Chondrocyte (in vitro differentiated cells): Measurements from ENCODE around the gene C7. TPM values are rescaled to one million over a fixed set of nuclear protein-coding genes. Genes with fewer than 3 reads are reported as not detected.

Experiments used
- DNase-seq: peaks from one replicate; pipeline ENCODE4 v3.0.0; 2021; ENCODE audit warnings: mixed read lengths, low spot score
- H3K27ac Mint-ChIP-seq: one replicate; pipeline ENCODE4 v1.8.0; 2021; ENCODE audit warnings: mild to moderate bottlenecking, moderate library complexity, mixed read lengths; ENCODE audit not compliant: unreplicated experiment
- H3K27me3 Mint-ChIP-seq: 2 replicates; pipeline ENCODE4 v1.8.0; 2021; ENCODE audit warnings: low read depth, mixed read lengths
- H3K36me3 Mint-ChIP-seq: 2 replicates; pipeline ENCODE4 v1.8.0; 2021; ENCODE audit warnings: low read depth, mixed read lengths
- H3K4me1 Mint-ChIP-seq: 2 replicates; pipeline ENCODE4 v1.8.0; 2021; ENCODE audit warnings: low read depth, mild to moderate bottlenecking, mixed read lengths
- H3K4me3 Mint-ChIP-seq: one replicate; pipeline ENCODE4 v1.8.0; 2021; ENCODE audit warnings: mild to moderate bottlenecking, moderate library complexity, mixed read lengths; ENCODE audit not compliant: unreplicated experiment
- H3K9me3 Mint-ChIP-seq: 2 replicates; pipeline ENCODE4 v1.8.0; 2021; ENCODE audit warnings: low read depth, mixed read lengths
- CTCF ChIP-seq: fragments of 200-600 bp; sonication (generic); IDR thresholded peaks from 2 replicates; pipeline ENCODE4 v1.5.0; 2021; ENCODE audit warnings: antibody characterized with exemption, mild to moderate bottlenecking, moderate library complexity
- total RNA-seq: library from RNA; stranded (reverse); gene quantifications from 3 replicates; pipeline ENCODE4 v1.2.1, GENCODE V29; 2021

Gene C7
- total RNA-seq, 1 donor from 2014 or later = not detected

- Mint-ChIP-seq H3K4me1 (no peaks in the 10 kb centered on the region), H3K9me3 (no peaks in the 10 kb centered on the region), H3K36me3 (no peaks in the 10 kb centered on the region), H3K4me3 (no peak overlapping the region), H3K27ac (no peak overlapping the region), H3K27me3 (peaks cover 16% of the 10 kb centered on the region)
- no peak for TF ChIP-seq CTCF
- no peak for DNase-seq
Measured at GRCh38 chr5:40937075-40937474, 27.8 kb downstream of the C7 start.

GRCh38 chr5:40939753-40940152, 30.5 kb downstream of the C7 start:
- peaks cover 10% of the 10 kb centered on the region for H3K27me3 Mint-ChIP-seq
- H3K36me3 Mint-ChIP-seq = no peaks in the 10 kb centered on the region
- TF ChIP-seq CTCF = no peak
- no peaks in the 10 kb centered on the region for H3K4me1 Mint-ChIP-seq
- no peak overlapping the region for H3K27ac Mint-ChIP-seq
- H3K4me3 Mint-ChIP-seq = no peak overlapping the region
- no peaks in the 10 kb centered on the region for H3K9me3 Mint-ChIP-seq
- DNase-seq = no peak

- no peak overlapping the region for H3K27ac Mint-ChIP-seq
- no peak overlapping the region for H3K4me3 Mint-ChIP-seq
- peaks cover 8% of the 10 kb centered on the region for H3K27me3 Mint-ChIP-seq
- H3K4me1 Mint-ChIP-seq = no peaks in the 10 kb centered on the region
- no peak for TF ChIP-seq CTCF
- no peaks in the 10 kb centered on the region for H3K36me3 Mint-ChIP-seq
- H3K9me3 Mint-ChIP-seq = no peaks in the 10 kb centered on the region
- DNase-seq = no peak
Measured at GRCh38 chr5:40945111-40945510, 35.8 kb downstream of the C7 start.

GRCh38 chr5:40955313-40955712, 46.0 kb downstream of the C7 start:
- no peak for DNase-seq
- no peaks in the 10 kb centered on the region for H3K36me3 Mint-ChIP-seq
- no peak for TF ChIP-seq CTCF
- H3K4me3 Mint-ChIP-seq = no peak overlapping the region
- no peak overlapping the region for H3K27ac Mint-ChIP-seq
- H3K9me3 Mint-ChIP-seq = peaks cover 27% of the 10 kb centered on the region
- H3K27me3 Mint-ChIP-seq = peaks cover 1% of the 10 kb centered on the region
- no peaks in the 10 kb centered on the region for H3K4me1 Mint-ChIP-seq

- peaks cover 29% of the 10 kb centered on the region for H3K9me3 Mint-ChIP-seq
- H3K27me3 Mint-ChIP-seq = peaks cover 1% of the 10 kb centered on the region
- H3K4me1 Mint-ChIP-seq = no peaks in the 10 kb centered on the region
- no peak for DNase-seq
- no peak overlapping the region for H3K4me3 Mint-ChIP-seq
- H3K27ac Mint-ChIP-seq = no peak overlapping the region
- H3K36me3 Mint-ChIP-seq = no peaks in the 10 kb centered on the region
- no peak for TF ChIP-seq CTCF
Measured at GRCh38 chr5:40957048-40957447, 47.8 kb downstream of the C7 start.
